K562 (cell line): Measurements from ENCODE around the gene PPIC. TPM values are rescaled to one million over a fixed set of nuclear protein-coding genes. Genes with fewer than 3 reads are reported as not detected.
"Not testable (repeated sequence)": the region's sequence is repeated elsewhere in the genome, so short reads cannot be mapped to it uniquely, and the experiment has no call there.

Experiments used
- ATAC-seq: fragments of 200-7000 bp; cut with Tn5 transposase; 3 replicates; pipeline ENCODE4 v1.9.1; 2020; ENCODE audit warnings: moderate library complexity
- BruUV-seq: library from RNA; stranded (reverse); fragments of 400-500 nt; replicated peaks from 2 replicates; lab custom pipeline; 2021; lab: Mats Ljungman, UMichigan
- CTCF ChIA-PET: fragments of 300-600 bp; formaldehyde crosslinking; extraction: SDS; loops from one replicate; lab custom pipeline; 2021; ENCODE audit warnings: low intra/inter-chr PET ratio; lab: Yijun Ruan, JAX
- POLR2A ChIA-PET: fragments of 300-600, 350-650 bp; sonication (Branson Sonifier 250); formaldehyde crosslinking; extraction: SDS; loops from one replicate; lab custom pipeline; 2021; ENCODE audit warnings: antibody characterized with exemption, inconsistent platforms; lab: Yijun Ruan, JAX
- DNase-seq, 4 experiments: peaks; one replicate each; pipeline versions ENCODE4 v3.0.0 to v3.0.0-alpha.2; 2011 to 2018; ENCODE audit warnings: low spot score in 3 of 4, mixed read lengths in 3 of 4; ENCODE audit errors: extremely low read depth in 1 of 4
- FAIRE-seq: peaks from 2 replicates; lab custom pipeline; 2011; peaks lifted over from hg19 to GRCh38; lab: Jason Lieb, UNC
- H2AFZ ChIP-seq: 2 replicates; pipeline ENCODE4 v1.6.0; 2011; ENCODE audit warnings: low read depth, low read length, control low read depth, inconsistent platforms
- H3K27ac ChIP-seq: fragments of 200-600 bp; 3 replicates; pipeline ENCODE4 v1.8.0; 2011; ENCODE audit warnings: low read depth, mild to moderate bottlenecking, control low read depth, inconsistent platforms, low read length, moderate library complexity, mixed read lengths; ENCODE audit errors: extremely low read depth
- H3K27me3 ChIP-seq, 2 experiments: fragments of 300-600 bp in 1 of 2; 2 replicates in 1 of 2; 3 replicates in 1 of 2; pipeline versions ENCODE4 v1.6.0 to v1.8.0; 2011; ENCODE audit warnings: inconsistent platforms in 2 of 2, low read length in 2 of 2, mild to moderate bottlenecking in 1 of 2, mixed read lengths in 1 of 2, moderate library complexity in 1 of 2; ENCODE audit not compliant: control insufficient read depth in 2 of 2, insufficient read depth in 2 of 2
- H3K36me3 ChIP-seq: fragments of 300-600 bp; 3 replicates; pipeline ENCODE4 v1.8.0; 2011; ENCODE audit warnings: mild to moderate bottlenecking, low read length, inconsistent platforms; ENCODE audit not compliant: control insufficient read depth, insufficient read depth
- H3K4me1 ChIP-seq, 2 experiments: fragments of 200-600 bp in 1 of 2; replicated peaks in 1 of 2; 2 replicates in 1 of 2; 3 replicates in 1 of 2; pipeline versions ENCODE4 v1.5.1 to v1.8.0; 2011; ENCODE audit warnings: inconsistent platforms in 2 of 2, low read length in 2 of 2, mild to moderate bottlenecking in 1 of 2, mixed read lengths in 1 of 2, moderate library complexity in 1 of 2; ENCODE audit not compliant: control insufficient read depth in 2 of 2, insufficient read depth in 2 of 2
- H3K4me2 ChIP-seq: 2 replicates; pipeline ENCODE4 v1.6.1; 2011; ENCODE audit warnings: low read length, control low read depth, inconsistent platforms, mixed read lengths; ENCODE audit not compliant: insufficient read depth
- H3K4me3 ChIP-seq: fragments of 200-600 bp; sonication (generic), shearing (Covaris generic); 2 replicates; pipeline ENCODE4 v1.5.1; 2016; ENCODE audit warnings: control low read depth, inconsistent platforms
- H3K79me2 ChIP-seq: fragments of 200-600 bp; 3 replicates; pipeline ENCODE4 v1.8.0; 2011; ENCODE audit warnings: low read length, inconsistent platforms; ENCODE audit not compliant: control insufficient read depth, insufficient read depth
- H3K9ac ChIP-seq, 2 experiments: 2 replicates each; pipeline versions ENCODE4 v1.6.0 to v1.6.1; 2011; ENCODE audit warnings: low read depth in 2 of 2, low read length in 2 of 2, control low read depth in 1 of 2, inconsistent platforms in 1 of 2, mild to moderate bottlenecking in 1 of 2, mixed read lengths in 1 of 2; ENCODE audit not compliant: insufficient read depth in 1 of 2
- H3K9me1 ChIP-seq: one replicate; pipeline ENCODE4 v1.6.0; 2011; ENCODE audit warnings: inconsistent platforms, mild to moderate bottlenecking, low read length, moderate library complexity; ENCODE audit not compliant: control insufficient read depth, insufficient read depth
- H3K9me3 ChIP-seq: replicated peaks from 2 replicates; pipeline ENCODE4 v1.5.1; 2011; ENCODE audit warnings: low read depth, low read length, inconsistent platforms; ENCODE audit not compliant: control insufficient read depth, insufficient read depth
- H4K20me1 ChIP-seq: replicated peaks from 2 replicates; pipeline ENCODE4 v1.6.1; 2011; ENCODE audit warnings: low read length, inconsistent platforms, mixed read lengths; ENCODE audit not compliant: control insufficient read depth, insufficient read depth
- EHMT2 ChIP-seq: fragments of 450-650 bp; IDR thresholded peaks from 2 replicates; pipeline ENCODE4 v1.6.1; 2018; ENCODE audit warnings: antibody characterized with exemption
- FOXP1 ChIP-seq: sonication (generic); formaldehyde crosslinking; IDR thresholded peaks from 2 replicates; pipeline ENCODE4 v1.8.0; 2022; ENCODE audit warnings: mild to moderate bottlenecking, missing genetic modification reagents
- NEUROD1 ChIP-seq: fragments of 150-350 bp; IDR thresholded peaks from 2 replicates; pipeline ENCODE4 v1.6.1; 2014; ENCODE audit warnings: borderline replicate concordance, low read length, low read depth; ENCODE audit not compliant: partially characterized antibody
- PBX2 ChIP-seq, 2 experiments: IDR thresholded peaks in 1 of 2; conservative IDR thresholded peaks in 1 of 2; 2 replicates each; pipeline ENCODE4 v1.6.1; 2016; ENCODE audit warnings: low read depth in 2 of 2, mild to moderate bottlenecking in 1 of 2, missing compliant biosample characterization in 1 of 2, missing genetic modification characterization in 1 of 2, moderate library complexity in 1 of 2
- ZNF785 ChIP-seq: fragments of 250-450 bp; sonication (Bioruptor Pico); IDR thresholded peaks from 2 replicates; pipeline ENCODE4 v1.4.0; 2020; ENCODE audit warnings: mild to moderate bottlenecking
- WGBS: fragments of 100-300 bp; shearing (Covaris generic); methylation state at CpG from one replicate; pipeline ENCODE4 v1.1.6; 2016; ENCODE audit warnings: low coverage, mixed read lengths; ENCODE audit not compliant: insufficient coverage; ENCODE audit errors: missing lambda C conversion rate; 5-methylcytosine and 5-hydroxymethylcytosine counted together
- in situ Hi-C: fragments of 300-500 bp; cut with MboI; formaldehyde crosslinking; loops from 4 replicates; pipeline ENCODE4 v1.15.0; 2018; ENCODE audit warnings: inconsistent platforms, mixed read lengths
- intact Hi-C: fragments of 100-400 bp; cut with micrococcal nuclease; formaldehyde crosslinking; loops from 2 replicates; pipeline ENCODE4 v1.14.2; 2022
- polyA plus RNA-seq, 8 experiments: library from polyadenylated mRNA; depleted of rRNA in 4 of 8; stranded (reverse) in 5 of 8; unstranded in 3 of 8; fragments of >200 nt; fragmentation: Nextera tagmentation in 2 of 8; fragmentation: Illumina TruSeq in 1 of 8; extraction: Ambion mirVana in 2 of 8; extraction: Trizol in 1 of 8; gene quantifications; 2 replicates each; pipeline versions ENCODE4 v1.2.1 to v1.2.3, GENCODE V29; 2011 to 2014; ENCODE audit warnings: inconsistent platforms in 1 of 8, missing spikeins in 1 of 8
- total RNA-seq, 7 experiments: library from RNA; depleted of rRNA in 6 of 7; stranded (reverse); fragments of >200 nt in 6 of 7; fragmentation: Illumina TruSeq in 2 of 7; extraction: Trizol in 2 of 7; gene quantifications; 2 replicates each; pipeline versions ENCODE4 v1.2.1 to v1.2.3, GENCODE V29; 2011 to 2021; ENCODE audit warnings: low replicate concordance in 1 of 7
- TF ChIP-seq, protein P1 (sequence below), 2 experiments: fragments of 450-650 bp; conservative IDR thresholded peaks; 2 replicates each; pipeline ENCODE4 v1.6.1; 2017; ENCODE audit warnings: mild to moderate bottlenecking in 2 of 2, moderate library complexity in 2 of 2

Gene PPIC
- total and polyA plus RNA-seq, 9 of the 15 experiments (the other 6 are each of a cell fraction or from before 2014, with no cell fraction given) = 1.3 to 4.5 (median 2.8) TPM

DNA sequence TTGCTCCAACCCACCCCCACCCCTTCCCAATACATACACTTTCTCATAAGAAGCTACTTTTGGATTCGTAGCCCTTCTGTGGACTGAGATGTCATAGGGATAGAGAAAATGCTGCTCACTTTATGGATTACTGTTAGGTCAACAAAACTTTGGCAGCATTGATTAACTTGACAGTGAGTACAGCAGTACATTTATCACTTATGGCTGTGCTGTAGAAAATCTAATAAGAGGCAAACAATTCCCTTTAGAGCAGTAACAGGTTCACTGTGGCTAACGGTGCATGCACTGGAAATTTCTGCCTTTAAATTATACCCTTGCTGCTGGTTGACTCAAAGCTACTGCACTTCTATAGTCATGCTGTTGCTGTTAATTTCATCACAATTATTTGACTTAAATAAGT is 59.2 kb downstream of the PPIC start:
- H3K9me1 ChIP-seq = peaks cover 2% of the 10 kb centered on the region
- H3K27ac ChIP-seq = no peak overlapping the region
- no peak overlapping the region for H3K9ac ChIP-seq
- in situ Hi-C loops = no loop called here
- no peak for DNase-seq
- H3K36me3 ChIP-seq = no peaks in the 10 kb centered on the region
- no peak overlapping the region for H3K4me3 ChIP-seq
- no peak for FAIRE-seq
- no TSS peak for BruUV-seq
- H3K4me1 ChIP-seq = no peaks in the 10 kb centered on the region
- WGBS = 0% methylated on average over 2 of the region's 2 CpGs
- no peak overlapping the region for H3K4me2 ChIP-seq
- H2AFZ ChIP-seq = no peak overlapping the region
- ATAC-seq = no peak
- no peaks in the 10 kb centered on the region for H3K79me2 ChIP-seq
- CTCF ChIA-PET = no interaction called here
- no peak for TF ChIP-seq NEUROD1
- TF ChIP-seq PBX2 (CRISPR knock-in tag; IDR thresholded peaks at IDR 0.05; ENCODE audit: low read depth) = no peak
- TF ChIP-seq PBX2 (tag; conservative IDR thresholded peaks at IDR 0.05; ENCODE audit: low read depth) = no peak
- no peak for TF ChIP-seq ZNF785 (CRISPR knock-in tag)
- TF ChIP-seq EHMT2 = no peak
- TF ChIP-seq, protein P1, sequence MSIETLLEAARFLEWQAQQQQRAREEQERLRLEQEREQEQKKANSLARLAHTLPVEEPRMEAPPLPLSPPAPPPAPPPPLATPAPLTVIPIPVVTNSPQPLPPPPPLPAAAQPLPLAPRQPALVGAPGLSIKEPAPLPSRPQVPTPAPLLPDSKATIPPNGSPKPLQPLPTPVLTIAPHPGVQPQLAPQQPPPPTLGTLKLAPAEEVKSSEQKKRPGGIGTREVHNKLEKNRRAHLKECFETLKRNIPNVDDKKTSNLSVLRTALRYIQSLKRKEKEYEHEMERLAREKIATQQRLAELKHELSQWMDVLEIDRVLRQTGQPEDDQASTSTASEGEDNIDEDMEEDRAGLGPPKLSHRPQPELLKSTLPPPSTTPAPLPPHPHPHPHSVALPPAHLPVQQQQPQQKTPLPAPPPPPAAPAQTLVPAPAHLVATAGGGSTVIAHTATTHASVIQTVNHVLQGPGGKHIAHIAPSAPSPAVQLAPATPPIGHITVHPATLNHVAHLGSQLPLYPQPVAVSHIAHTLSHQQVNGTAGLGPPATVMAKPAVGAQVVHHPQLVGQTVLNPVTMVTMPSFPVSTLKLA (conservative IDR thresholded peaks at IDR 0.05) = no peak
- no peak for TF ChIP-seq FOXP1 (CRISPR knock-in tag)
- intact Hi-C loops = no loop called here
- H3K27me3 ChIP-seq = peaks cover 6 to 9% of the 10 kb centered on the region in 2 experiments; a peak in 4 of 5 replicates
- H4K20me1 ChIP-seq = no peaks in the 10 kb centered on the region
- no peaks in the 10 kb centered on the region for H3K9me3 ChIP-seq
- POLR2A ChIA-PET = no interaction called here

DNA sequence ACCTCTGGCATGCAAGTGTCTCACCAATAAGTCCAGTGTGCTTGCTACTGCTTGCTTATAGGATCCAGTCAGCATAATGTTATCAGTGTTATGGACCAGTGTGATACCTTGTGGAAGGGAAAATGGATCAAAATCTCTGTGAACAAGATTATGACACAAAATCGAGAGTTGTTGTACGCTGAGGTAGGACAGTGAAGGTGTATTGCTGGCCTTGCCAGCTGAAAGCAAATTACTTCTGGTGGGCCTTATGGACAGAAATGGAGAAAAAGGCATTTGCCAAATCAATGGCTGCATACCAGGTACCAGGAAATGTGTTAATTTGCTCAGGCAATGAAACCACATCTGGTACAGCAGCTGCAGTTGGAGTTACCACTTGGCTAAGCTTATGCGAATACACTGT is 62.3 kb downstream of the PPIC start:
- in situ Hi-C loops, ATAC-seq, H3K27me3 ChIP-seq, FAIRE-seq, H2AFZ ChIP-seq, H3K4me3 ChIP-seq, H3K36me3 ChIP-seq, intact Hi-C loops, CTCF ChIA-PET, H4K20me1 ChIP-seq, H3K4me1 ChIP-seq, H3K9me3 ChIP-seq, H3K9ac ChIP-seq, DNase-seq, H3K79me2 ChIP-seq, POLR2A ChIA-PET, H3K27ac ChIP-seq, BruUV-seq, H3K4me2 ChIP-seq, H3K9me1 ChIP-seq: not testable (repeated sequence)
- WGBS = 10% methylated on average over 3 of the region's 3 CpGs
